ENCODE results near the gene CHN1. TPM values are rescaled to one million over a fixed set of nuclear protein-coding genes. Genes with fewer than 3 reads are reported as not detected.

The CHN1 gene
- total and polyA plus RNA-seq, 2 of the 8 experiments (the other 6 are each of a cell fraction or from before 2014, with no cell fraction given): 54.0 to 65.7 TPM

- TF ChIP-seq CHD2 (IDR thresholded peaks at IDR 0.05; ENCODE audit: low read length) (no peak), EP300 (IDR thresholded peaks at IDR 0.05; ENCODE audit: borderline replicate concordance in 1 of 2, low read depth in 2 of 2, low read length in 2 of 2) (no peak), RAD21 (IDR thresholded peaks at IDR 0.05 in 1 of 2, conservative IDR thresholded peaks at IDR 0.05 in 1 of 2; ENCODE audit: low read depth in 2 of 2, low read length in 2 of 2) (no peak), ASH2L (IDR thresholded peaks at IDR 0.05; ENCODE audit: low read length) (no peak)
- TF ChIP-seq, protein P1, sequence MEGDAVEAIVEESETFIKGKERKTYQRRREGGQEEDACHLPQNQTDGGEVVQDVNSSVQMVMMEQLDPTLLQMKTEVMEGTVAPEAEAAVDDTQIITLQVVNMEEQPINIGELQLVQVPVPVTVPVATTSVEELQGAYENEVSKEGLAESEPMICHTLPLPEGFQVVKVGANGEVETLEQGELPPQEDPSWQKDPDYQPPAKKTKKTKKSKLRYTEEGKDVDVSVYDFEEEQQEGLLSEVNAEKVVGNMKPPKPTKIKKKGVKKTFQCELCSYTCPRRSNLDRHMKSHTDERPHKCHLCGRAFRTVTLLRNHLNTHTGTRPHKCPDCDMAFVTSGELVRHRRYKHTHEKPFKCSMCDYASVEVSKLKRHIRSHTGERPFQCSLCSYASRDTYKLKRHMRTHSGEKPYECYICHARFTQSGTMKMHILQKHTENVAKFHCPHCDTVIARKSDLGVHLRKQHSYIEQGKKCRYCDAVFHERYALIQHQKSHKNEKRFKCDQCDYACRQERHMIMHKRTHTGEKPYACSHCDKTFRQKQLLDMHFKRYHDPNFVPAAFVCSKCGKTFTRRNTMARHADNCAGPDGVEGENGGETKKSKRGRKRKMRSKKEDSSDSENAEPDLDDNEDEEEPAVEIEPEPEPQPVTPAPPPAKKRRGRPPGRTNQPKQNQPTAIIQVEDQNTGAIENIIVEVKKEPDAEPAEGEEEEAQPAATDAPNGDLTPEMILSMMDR (IDR thresholded peaks at IDR 0.05; ENCODE audit: control extremely low read depth in 1 of 3, insufficient read depth in 1 of 3, low read depth in 1 of 3, low read length in 3 of 3): no peak
Observed at GRCh38 chr2:174778085-174778981, 226.8 kb downstream of the CHN1 start (continued).

All from H1 (cell line).